ENCODE measurements around the gene KDELR1. TPM values are rescaled to one million over a fixed set of nuclear protein-coding genes. Genes with fewer than 3 reads are reported as not detected.
A peak's percentile ranks its signal among the peaks of the same experiment; 100 is the strongest.

Gene KDELR1
- total and polyA plus RNA-seq, 9 donors: 57.5 to 162 (median 128) TPM

DNA sequence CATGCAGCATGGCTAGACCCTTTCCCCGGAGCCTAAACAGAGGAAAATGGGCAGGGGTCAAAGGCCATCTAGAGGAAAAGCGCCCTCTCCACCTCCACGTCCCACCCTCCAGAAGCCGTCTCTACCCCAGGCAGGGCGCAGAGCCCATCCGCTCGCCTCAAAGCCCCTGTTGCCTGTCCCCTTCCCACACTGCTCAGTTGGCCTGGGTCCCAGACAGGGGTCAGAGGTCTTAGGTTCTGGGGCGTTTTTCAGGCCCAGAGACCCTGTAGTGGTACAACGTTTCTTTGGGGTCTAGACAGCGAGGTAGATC is 27.9 kb downstream of the KDELR1 start:
- WGBS (ENCODE audit: insufficient coverage): 10% methylated on average over 2 of the region's 10 CpGs
- no peaks in the 10 kb centered on the region for H3K9me3 ChIP-seq (replicated peaks; ENCODE audit: control insufficient read depth, low read depth, low read length)
- H3K4me3 ChIP-seq (ENCODE audit: low read length): peak overlapping the region; percentile 90
- H3K27me3 ChIP-seq (ENCODE audit: control insufficient read depth, insufficient read depth, low read length): no peaks in the 10 kb centered on the region
- peak overlapping the region; percentile 98 for H3K27ac ChIP-seq (ENCODE audit: low read length)
- peaks cover 3% of the 10 kb centered on the region for H3K36me3 ChIP-seq (ENCODE audit: control insufficient read depth, insufficient read depth, low read length)
- no peak for DNase-seq
- H3K4me1 ChIP-seq (ENCODE audit: control insufficient read depth, insufficient read depth, low read length): peaks cover 14% of the 10 kb centered on the region

DNA sequence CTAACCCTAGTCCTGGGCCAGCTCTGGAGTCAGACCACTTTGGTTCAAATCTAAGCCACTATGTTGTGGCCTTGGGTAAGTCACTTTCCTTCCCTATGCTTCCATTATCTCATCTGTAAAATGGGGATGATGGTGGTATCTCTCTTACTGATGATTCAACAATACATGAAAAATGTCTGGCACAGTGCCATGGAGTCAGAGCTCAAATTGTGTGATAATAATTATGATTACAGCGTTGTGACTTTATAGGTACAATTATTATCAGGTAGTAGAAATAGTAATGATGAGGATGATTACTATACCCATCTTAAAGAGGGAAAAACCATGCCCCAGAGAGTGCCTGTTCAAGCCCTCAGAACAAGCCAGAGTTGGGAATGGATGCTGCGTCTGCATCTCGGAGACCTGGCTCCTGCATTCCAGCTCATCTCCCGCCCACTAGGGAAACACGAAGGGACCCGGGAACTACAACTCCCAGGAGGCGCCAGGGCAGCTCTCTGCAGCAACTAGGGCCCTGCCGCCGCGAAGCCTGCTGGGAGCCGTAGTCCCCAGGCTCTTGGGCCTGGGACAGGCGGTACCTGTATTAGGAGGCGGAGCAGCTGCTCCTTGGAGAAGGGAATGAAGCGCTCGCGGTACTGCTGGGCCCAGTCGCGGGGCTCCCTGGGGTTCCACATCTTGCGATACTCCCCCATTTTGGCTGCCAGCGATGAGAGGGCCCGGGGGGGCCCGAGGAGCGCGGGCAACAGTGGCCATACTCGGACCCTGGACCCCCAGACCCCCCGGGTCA is 28.4 kb downstream of the KDELR1 start:
- under 1% methylated on average over 23 of the region's 26 CpGs for WGBS (ENCODE audit: insufficient coverage)
- peak; percentile 98 for DNase-seq
- Histone ChIP-seq H3K9me3 (replicated peaks; ENCODE audit: control insufficient read depth, low read depth, low read length) (no peaks in the 10 kb centered on the region), H3K4me1 (ENCODE audit: control insufficient read depth, insufficient read depth, low read length) (peaks cover 14% of the 10 kb centered on the region), H3K36me3 (ENCODE audit: control insufficient read depth, insufficient read depth, low read length) (peaks cover 3% of the 10 kb centered on the region), H3K4me3 (ENCODE audit: low read length) (peak overlapping the region; percentile 90), H3K27me3 (ENCODE audit: control insufficient read depth, insufficient read depth, low read length) (no peaks in the 10 kb centered on the region), H3K27ac (ENCODE audit: low read length) (peak overlapping the region; percentile 98)

DNA sequence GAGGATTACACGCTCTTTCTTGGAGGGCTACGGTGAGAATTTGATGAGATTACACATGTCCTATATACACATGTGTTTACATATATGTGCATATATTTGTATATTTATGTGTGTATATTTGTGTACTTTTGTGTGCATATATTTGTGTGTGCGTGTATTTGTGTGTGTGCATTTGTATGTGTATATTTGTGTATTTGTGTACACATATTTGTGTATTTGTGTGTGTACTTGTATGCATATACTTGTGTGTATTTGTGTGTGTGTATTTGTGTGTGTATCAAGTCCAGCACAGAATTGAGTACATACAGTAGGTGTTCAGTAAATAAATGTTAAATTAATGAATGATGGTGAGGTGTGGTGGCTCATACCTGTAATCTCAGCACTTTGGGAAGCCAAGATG is 29.4 kb downstream of the KDELR1 start:
- Histone ChIP-seq H3K27me3 (ENCODE audit: control insufficient read depth, insufficient read depth, low read length) (no peaks in the 10 kb centered on the region), H3K4me3 (ENCODE audit: low read length) (no peak overlapping the region), H3K4me1 (ENCODE audit: control insufficient read depth, insufficient read depth, low read length) (peaks cover 14% of the 10 kb centered on the region), H3K27ac (ENCODE audit: low read length) (no peak overlapping the region), H3K9me3 (replicated peaks; ENCODE audit: control insufficient read depth, low read depth, low read length) (no peaks in the 10 kb centered on the region), H3K36me3 (ENCODE audit: control insufficient read depth, insufficient read depth, low read length) (peaks cover 3% of the 10 kb centered on the region)
- 100% methylated on average over 1 of the region's 3 CpGs for WGBS (ENCODE audit: insufficient coverage)
- no peak for DNase-seq

DNA sequence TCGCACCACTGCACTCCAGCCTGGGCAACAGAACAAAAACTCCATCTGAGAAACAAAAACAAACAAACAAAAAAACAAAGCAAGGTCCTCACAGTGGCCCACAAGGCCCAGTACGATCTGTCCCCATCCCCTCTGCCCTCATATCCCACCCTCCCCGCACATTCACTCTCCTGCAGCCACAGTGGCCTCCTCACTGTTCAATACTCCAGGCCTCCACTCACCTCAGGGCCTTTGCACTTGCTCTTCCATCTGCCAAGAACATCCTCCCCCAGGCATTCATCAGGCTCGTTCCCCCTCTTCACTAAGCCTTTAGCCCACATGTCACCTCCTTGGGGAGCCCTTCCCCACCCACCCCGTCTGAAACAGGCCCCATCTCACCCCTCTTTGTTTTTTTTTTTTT is 32.2 kb downstream of the KDELR1 start:
- H3K36me3 ChIP-seq (ENCODE audit: control insufficient read depth, insufficient read depth, low read length): peaks cover 3% of the 10 kb centered on the region
- DNase-seq: no peak
- H3K27ac ChIP-seq (ENCODE audit: low read length): no peak overlapping the region
- WGBS (ENCODE audit: insufficient coverage): 84% methylated on average over 3 of the region's 5 CpGs
- peaks cover 7% of the 10 kb centered on the region for H3K4me1 ChIP-seq (ENCODE audit: control insufficient read depth, insufficient read depth, low read length)
- H3K27me3 ChIP-seq (ENCODE audit: control insufficient read depth, insufficient read depth, low read length): no peaks in the 10 kb centered on the region
- H3K9me3 ChIP-seq (replicated peaks; ENCODE audit: control insufficient read depth, low read depth, low read length): no peaks in the 10 kb centered on the region
- H3K4me3 ChIP-seq (ENCODE audit: low read length): no peak overlapping the region

DNA sequence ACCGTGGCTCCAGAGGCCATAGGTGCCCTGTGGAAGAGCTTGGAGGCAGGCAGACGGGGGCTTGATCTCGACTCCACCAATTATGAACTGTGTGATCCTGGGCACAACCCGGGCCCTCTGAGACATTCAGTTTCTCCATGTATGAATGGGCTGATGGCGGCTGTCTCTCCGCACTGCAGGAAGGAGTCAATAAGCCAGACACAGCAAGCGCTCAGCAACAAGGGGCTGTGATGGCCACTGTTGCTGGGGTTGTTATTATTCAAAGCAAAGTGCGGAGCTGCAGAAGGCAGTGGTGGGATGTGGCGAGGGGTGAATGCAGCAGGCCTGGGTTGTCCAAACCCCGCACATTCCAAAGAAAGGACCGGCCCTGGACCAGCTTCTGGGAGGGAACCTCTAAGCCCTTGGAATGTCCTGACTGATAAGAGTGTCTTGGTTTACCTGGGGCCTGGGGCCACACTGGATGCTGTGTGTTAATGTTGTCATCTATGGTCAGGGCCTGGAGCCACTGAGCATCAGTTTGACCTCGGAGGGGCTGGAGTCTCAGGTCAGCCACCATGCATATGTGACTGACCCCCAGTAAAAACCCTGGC is 35.9 kb downstream of the KDELR1 start:
- 86% methylated on average over 12 of the region's 12 CpGs for WGBS (ENCODE audit: insufficient coverage)
- DNase-seq: no peak
- no peaks in the 10 kb centered on the region for H3K4me1 ChIP-seq (ENCODE audit: control insufficient read depth, insufficient read depth, low read length)
- H3K4me3 ChIP-seq (ENCODE audit: low read length): no peak overlapping the region
- no peaks in the 10 kb centered on the region for H3K9me3 ChIP-seq (replicated peaks; ENCODE audit: control insufficient read depth, low read depth, low read length)
- H3K27me3 ChIP-seq (ENCODE audit: control insufficient read depth, insufficient read depth, low read length): no peaks in the 10 kb centered on the region
- no peak overlapping the region for H3K27ac ChIP-seq (ENCODE audit: low read length)
- peaks cover 3% of the 10 kb centered on the region for H3K36me3 ChIP-seq (ENCODE audit: control insufficient read depth, insufficient read depth, low read length)

DNA sequence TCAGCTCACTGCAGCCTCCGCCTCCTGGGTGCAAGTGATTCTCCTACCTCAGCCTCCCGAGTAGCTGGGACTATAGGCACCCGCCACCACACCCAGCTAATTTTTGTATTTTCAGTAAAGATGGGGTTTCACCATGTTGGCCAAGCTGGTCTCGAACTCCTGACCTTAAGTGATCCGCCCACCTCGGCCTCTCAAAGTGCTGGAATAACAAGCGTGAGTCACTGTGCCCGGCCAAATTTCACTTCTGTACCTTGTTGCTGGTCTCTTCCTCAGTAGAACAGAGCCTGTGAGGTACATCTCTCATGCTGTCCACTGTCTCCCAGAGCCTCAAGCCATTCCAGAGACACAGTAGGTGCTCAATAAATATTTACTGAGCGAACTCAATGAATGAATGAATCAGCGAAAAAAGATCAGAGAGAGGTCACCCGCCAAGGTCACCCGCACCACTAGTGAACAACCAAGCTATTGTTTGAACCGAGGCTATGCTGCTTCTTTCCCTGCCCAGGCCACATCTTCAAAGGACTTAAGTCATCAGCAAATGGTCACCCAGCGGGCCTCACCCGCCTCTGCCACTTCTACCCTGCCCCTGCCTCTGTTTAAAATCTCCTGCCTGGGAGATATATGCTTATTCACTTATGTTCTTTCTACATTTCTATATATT is 36.9 kb downstream of the KDELR1 start:
- no peaks in the 10 kb centered on the region for H3K9me3 ChIP-seq (replicated peaks; ENCODE audit: control insufficient read depth, low read depth, low read length)
- H3K27me3 ChIP-seq (ENCODE audit: control insufficient read depth, insufficient read depth, low read length): no peaks in the 10 kb centered on the region
- H3K4me3 ChIP-seq (ENCODE audit: low read length): no peak overlapping the region
- 71% methylated on average over 8 of the region's 15 CpGs for WGBS (ENCODE audit: insufficient coverage)
- no peaks in the 10 kb centered on the region for H3K36me3 ChIP-seq (ENCODE audit: control insufficient read depth, insufficient read depth, low read length)
- DNase-seq: no peak
- H3K27ac ChIP-seq (ENCODE audit: low read length): no peak overlapping the region
- no peaks in the 10 kb centered on the region for H3K4me1 ChIP-seq (ENCODE audit: control insufficient read depth, insufficient read depth, low read length)

DNA sequence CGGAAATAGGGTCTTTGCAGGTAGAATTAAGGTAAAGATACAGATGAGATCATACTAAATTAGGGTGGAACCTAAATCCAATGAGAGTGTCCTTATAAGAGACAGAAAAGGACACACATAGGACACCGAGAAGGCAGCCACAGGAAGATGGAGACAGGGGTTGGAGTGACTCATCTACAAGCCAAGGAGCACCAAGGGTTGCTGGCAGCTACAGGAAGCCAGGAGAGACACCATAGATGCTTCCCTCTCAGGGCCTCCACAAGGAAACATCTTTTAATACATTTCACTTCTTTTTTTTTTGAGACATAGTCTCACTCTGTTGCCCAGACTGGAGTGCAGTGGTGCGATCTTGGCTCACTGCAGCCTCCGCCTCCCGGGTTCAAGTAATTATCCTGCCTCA is 37.7 kb downstream of the KDELR1 start:
- Histone ChIP-seq H3K4me1 (ENCODE audit: control insufficient read depth, insufficient read depth, low read length) (no peaks in the 10 kb centered on the region), H3K4me3 (ENCODE audit: low read length) (no peak overlapping the region), H3K9me3 (replicated peaks; ENCODE audit: control insufficient read depth, low read depth, low read length) (no peaks in the 10 kb centered on the region), H3K36me3 (ENCODE audit: control insufficient read depth, insufficient read depth, low read length) (no peaks in the 10 kb centered on the region), H3K27ac (ENCODE audit: low read length) (no peak overlapping the region), H3K27me3 (ENCODE audit: control insufficient read depth, insufficient read depth, low read length) (no peaks in the 10 kb centered on the region)
- no peak for DNase-seq
- WGBS (ENCODE audit: insufficient coverage): 69% methylated on average over 2 of the region's 5 CpGs

DNA sequence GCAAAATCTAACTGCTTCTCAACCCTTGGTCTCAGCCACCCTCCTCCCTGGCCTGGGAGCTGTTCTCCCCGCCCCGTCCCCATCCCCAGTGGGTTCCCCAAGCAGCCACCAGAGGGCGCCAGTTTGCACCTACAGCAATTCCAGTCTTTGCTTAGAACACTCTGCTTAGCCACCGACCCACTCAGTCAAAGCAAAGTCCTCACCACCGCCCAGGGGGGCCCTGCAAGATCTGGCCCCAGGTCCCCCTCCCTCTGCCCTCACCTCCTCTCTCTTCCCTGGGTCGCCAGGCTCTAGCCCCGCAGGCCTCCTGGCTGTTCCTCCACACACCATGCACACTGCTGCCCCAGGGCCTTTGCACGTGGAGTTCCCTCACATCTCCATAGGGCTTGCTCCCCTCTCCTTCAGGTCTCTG is 40.0 kb downstream of the KDELR1 start:
- no peak for DNase-seq
- no peaks in the 10 kb centered on the region for H3K9me3 ChIP-seq (replicated peaks; ENCODE audit: control insufficient read depth, low read depth, low read length)
- 50% methylated on average over 8 of the region's 8 CpGs for WGBS (ENCODE audit: insufficient coverage)
- no peaks in the 10 kb centered on the region for H3K36me3 ChIP-seq (ENCODE audit: control insufficient read depth, insufficient read depth, low read length)
- peaks cover 6% of the 10 kb centered on the region for H3K4me1 ChIP-seq (ENCODE audit: control insufficient read depth, insufficient read depth, low read length)
- H3K27me3 ChIP-seq (ENCODE audit: control insufficient read depth, insufficient read depth, low read length): no peaks in the 10 kb centered on the region
- no peak overlapping the region for H3K4me3 ChIP-seq (ENCODE audit: low read length)
- H3K27ac ChIP-seq (ENCODE audit: low read length): no peak overlapping the region

DNA sequence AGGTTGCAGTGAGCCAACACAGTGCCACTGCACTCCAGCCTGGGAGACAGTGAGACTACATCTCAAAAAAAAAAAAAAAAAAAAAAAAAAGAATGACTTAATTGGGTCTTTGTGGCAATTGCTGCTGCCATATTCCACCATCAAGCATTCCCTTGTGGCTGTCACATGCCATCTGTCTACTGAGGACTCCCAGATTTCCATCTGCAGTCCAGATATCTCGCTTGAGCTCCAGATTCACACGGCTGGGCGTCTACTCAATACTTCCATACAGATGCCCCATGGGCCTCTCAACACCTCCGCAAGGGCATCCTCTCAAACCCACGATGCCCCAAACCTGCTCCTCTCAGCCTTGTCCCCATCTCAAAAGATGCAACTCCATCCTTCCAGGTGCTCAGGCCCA is 40.5 kb downstream of the KDELR1 start:
- no peaks in the 10 kb centered on the region for H3K36me3 ChIP-seq (ENCODE audit: control insufficient read depth, insufficient read depth, low read length)
- H3K9me3 ChIP-seq (replicated peaks; ENCODE audit: control insufficient read depth, low read depth, low read length): no peaks in the 10 kb centered on the region
- DNase-seq: no peak
- no peak overlapping the region for H3K4me3 ChIP-seq (ENCODE audit: low read length)
- H3K27ac ChIP-seq (ENCODE audit: low read length): no peak overlapping the region
- WGBS (ENCODE audit: insufficient coverage): 90% methylated on average over 5 of the region's 5 CpGs
- peaks cover 6% of the 10 kb centered on the region for H3K4me1 ChIP-seq (ENCODE audit: control insufficient read depth, insufficient read depth, low read length)
- no peaks in the 10 kb centered on the region for H3K27me3 ChIP-seq (ENCODE audit: control insufficient read depth, insufficient read depth, low read length)

DNA sequence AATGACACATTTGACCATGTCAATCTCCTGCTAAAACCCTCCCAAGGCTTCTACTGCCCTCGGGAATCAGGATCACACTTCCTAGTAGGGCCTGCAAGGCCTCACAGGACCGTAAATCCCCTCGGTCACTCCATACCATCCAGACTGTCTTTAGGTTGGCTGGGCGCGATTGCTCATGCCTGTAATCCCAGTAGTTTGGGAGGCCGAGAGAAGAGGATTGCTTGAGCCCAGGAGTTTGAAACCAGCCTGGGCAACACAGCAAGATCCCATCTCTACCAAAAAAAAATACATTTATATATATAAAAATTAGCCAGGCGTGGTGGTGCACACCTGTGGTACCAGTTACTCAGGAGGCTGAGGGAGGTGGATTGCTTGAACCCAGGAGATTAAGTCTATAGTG is 42.6 kb downstream of the KDELR1 start:
- WGBS (ENCODE audit: insufficient coverage): 85% methylated on average over 5 of the region's 7 CpGs
- no peaks in the 10 kb centered on the region for H3K9me3 ChIP-seq (replicated peaks; ENCODE audit: control insufficient read depth, low read depth, low read length)
- H3K4me3 ChIP-seq (ENCODE audit: low read length): no peak overlapping the region
- H3K27me3 ChIP-seq (ENCODE audit: control insufficient read depth, insufficient read depth, low read length): no peaks in the 10 kb centered on the region
- peaks cover 6% of the 10 kb centered on the region for H3K4me1 ChIP-seq (ENCODE audit: control insufficient read depth, insufficient read depth, low read length)
- no peaks in the 10 kb centered on the region for H3K36me3 ChIP-seq (ENCODE audit: control insufficient read depth, insufficient read depth, low read length)
- DNase-seq: no peak
- H3K27ac ChIP-seq (ENCODE audit: low read length): no peak overlapping the region
